HEK293T (cell line): ENCODE data around the gene PCDHGA7.
"Not testable (repeated sequence)": the region's sequence is repeated elsewhere in the genome, so short reads cannot be mapped to it uniquely, and the experiment has no call there.

Experiments used
- ARNT ChIP-seq: fragments of 450-650 bp; IDR thresholded peaks from 2 replicates; pipeline ENCODE4 v1.6.1; 2017; ENCODE audit warnings: mild to moderate bottlenecking
- BHLHE40 ChIP-seq: fragments of 450-650 bp; IDR thresholded peaks from 2 replicates; pipeline ENCODE4 v1.6.1; 2016; ENCODE audit warnings: mild to moderate bottlenecking, moderate library complexity, borderline replicate concordance
- CTBP1 ChIP-seq: fragments of 450-650 bp; IDR thresholded peaks from 2 replicates; pipeline ENCODE4 v1.6.1; 2016; ENCODE audit warnings: borderline replicate concordance

DNA sequence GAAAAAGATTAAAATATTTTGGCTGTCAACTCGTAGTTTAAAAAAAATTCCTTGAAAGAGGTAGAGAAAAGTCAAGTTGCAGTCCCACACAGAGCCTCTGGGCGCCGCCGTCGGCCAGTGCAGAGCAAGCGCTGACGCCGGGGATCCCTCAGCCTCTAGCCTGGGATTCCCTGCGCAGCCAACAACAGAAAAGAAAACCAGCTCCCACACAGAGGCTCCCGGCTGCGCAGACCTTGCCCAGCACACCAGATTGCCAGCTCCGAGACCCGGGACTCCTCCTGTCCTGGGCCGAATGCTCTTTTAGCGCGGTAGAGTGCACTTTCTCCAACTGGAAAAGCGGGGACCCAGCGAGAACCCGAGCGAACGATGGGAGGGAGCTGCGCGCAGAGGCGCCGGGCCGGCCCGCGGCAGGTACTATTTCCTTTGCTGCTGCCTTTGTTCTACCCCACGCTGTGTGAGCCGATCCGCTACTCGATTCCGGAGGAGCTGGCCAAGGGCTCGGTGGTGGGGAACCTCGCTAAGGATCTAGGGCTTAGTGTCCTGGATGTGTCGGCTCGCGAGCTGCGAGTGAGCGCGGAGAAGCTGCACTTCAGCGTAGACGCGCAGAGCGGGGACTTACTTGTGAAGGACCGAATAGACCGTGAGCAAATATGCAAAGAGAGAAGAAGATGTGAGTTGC is 35.1 kb downstream of the PCDHGA7 start, which contains the start of gene PCDHGB7:
- TF ChIP-seq ARNT, BHLHE40, CTBP1: not testable (repeated sequence)
